Measurements from ENCODE around the gene SRRM5.

GRCh38 chr19:43594081-43594697 is 17.7 kb upstream of the SRRM5 start:
- TF ChIP-seq CTCF (IDR thresholded peaks at IDR 0.05) (no peak), ZFX (IDR thresholded peaks at IDR 0.05; ENCODE audit: borderline replicate concordance) (no peak)

Measured in 22Rv1 (cell line).